Stimulated activated CD8-positive, alpha-beta memory T cell treated with anti-CD3 and anti-CD28 coated beads, Interleukin-15, amount 100 ng/mL, for 24 hours (primary cell): ENCODE results near the gene CCDC63.
"Not testable (repeated sequence)": the region's sequence is repeated elsewhere in the genome, so short reads cannot be mapped to it uniquely, and the experiment has no call there.

Experiments
- DNase-seq: peaks from one replicate; pipeline ENCODE4 v3.0.0-alpha.2; 2020; ENCODE audit warnings: low read depth

Gene CCDC63

DNA sequence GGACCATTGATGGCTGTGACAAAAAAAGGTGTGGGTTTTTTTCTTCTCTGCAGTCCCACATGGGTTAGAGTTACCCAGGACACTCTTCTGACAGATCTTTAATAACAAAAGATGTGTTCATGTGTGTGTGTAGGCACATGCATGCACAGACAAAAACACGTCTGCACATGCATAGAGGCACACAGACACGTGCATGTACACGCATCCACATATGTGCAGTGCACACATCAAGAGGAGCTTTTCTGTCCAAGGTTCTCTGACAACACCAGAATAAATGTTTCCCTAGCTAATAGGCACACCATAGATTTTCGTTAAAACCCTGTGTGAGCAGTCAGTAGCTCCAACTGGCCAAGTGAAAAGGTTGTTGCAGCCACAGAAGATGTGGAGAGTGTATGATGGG, 76.4 kb downstream of the CCDC63 start:
- DNase-seq = no peak

DNA sequence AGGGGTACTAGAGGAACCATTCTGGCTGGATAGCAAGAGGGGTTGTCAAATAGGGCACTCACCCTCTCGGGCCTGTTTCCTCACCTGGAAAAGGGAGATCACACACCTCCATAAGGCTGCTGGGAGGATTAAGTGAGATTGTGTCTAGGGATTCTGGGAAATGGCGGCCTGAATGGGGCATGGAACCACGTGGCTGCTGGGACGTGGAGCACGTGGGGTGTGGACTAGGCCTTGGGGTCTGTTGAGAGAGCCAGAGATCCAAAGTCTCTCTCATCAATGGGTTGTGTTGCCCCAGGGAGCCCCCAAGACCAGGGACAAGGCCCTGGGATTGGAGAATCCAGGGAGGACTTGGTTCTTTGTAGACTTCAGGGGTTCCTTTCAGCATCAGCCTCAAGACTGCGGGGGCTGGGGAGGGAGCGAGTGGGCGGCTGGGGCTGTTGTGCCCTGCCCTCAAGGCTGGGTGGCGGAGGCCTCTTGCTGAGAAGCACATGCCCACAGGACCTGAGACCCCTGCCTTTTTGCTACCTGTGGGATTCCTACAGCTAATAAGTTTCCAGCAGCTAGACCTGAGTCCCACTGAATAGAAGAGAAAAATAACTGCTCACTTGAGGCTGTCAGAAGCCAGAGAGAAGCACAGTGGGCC, 77.0 kb downstream of the CCDC63 start:
- no peak for DNase-seq

DNA sequence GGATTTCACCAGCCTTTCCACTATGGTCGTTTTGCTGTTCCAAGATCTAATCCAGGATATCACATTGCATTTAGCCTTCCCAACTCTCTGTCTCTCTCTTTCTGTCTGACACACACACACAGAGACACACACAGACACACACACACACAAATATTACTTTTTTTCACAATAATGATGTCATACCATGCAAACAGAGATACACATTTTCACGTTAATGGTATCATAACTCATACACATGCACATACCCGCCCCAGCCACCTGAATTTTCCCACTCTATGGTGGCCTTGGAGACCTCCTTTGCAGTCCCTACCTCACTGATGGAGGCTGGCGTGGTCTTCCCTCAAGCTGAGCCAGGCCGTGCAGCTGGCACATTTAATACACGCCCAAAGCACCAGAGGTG, 80.8 kb downstream of the CCDC63 start:
- no peak for DNase-seq

DNA sequence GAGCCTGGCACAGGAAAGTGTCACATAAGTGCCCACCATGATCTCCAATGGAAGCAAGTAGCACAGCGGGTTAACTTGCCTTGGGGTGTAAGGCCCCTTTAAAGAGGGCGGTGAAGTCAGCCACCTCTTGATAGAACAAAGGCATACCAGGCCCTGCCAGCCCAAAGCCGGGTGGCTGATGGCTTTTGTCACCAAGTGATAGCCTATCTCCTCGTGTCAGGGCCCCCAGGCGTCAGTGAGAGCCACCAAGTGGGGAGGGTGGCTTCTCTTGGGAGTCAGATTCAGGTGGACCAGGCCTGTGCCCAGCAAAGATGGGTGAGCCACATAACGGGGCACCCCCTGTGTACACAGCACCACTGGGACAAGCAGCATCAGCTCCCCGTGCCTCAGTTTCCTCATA, 81.9 kb downstream of the CCDC63 start:
- no peak for DNase-seq

DNA sequence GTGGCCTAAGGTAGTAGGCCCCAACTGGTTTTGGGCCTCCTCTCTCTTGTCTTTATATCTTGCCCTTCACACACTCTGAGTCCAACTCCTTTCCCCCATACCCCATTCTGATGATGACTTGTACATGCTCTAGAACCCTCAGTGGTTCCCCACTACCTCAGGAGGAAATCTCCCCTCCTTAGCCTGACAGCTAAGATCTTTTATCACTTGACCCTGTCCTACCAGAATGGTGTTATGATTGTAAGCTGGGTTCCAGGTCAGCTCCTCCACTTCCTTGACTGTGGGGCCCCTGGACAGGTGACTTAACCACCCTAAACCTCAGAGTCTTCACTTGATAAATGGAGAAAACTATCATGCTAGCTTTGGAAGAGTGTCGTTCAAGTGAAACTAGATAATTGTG, 83.0 kb downstream of the CCDC63 start:
- DNase-seq = no peak

DNA sequence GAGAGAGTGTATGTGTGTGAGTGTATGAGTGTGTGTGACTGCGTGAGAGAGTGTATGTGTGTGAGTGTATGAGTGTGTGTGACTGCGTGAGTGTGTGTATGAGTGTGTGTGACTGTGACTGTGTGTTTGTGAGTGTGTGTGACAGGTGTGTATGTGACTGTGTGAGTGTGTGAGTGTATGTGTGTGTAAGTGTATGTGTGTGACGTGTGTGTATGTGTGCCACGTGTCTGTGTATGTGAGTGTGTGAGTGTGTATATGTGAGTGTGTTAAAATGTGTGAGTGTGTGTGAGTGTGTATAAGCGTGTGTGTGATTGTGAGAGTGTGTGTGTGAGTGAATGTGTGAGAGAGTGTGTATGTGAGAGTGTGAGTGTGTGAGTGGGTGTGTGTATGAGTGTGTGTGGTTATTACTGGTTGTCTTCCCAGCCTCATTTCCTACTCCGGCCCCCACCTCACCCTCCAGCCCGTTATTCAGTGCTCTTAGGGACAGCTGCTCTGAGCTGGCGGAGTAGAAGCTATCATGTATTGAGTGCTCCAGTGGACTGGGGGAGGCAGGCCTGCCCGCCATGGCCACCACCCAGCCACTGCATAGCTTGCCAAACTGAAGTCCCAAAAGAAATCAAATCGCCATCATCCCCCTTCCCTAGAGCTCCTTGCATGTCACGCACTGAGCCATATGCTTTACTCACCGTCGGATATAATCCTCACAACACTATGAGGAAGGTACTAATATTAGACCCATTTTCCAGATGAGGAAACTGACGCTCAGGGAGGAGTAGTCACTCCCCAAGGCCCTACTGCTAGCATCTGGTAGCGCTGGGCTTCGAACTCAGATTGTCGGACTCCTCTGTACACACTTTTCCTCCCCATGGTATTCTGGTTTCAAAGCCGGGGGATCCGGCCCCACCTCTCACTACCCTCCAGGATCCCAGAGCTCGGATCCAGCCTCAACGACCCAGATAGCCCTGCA, 83.8 kb downstream of the CCDC63 start:
- no peak for DNase-seq

DNA sequence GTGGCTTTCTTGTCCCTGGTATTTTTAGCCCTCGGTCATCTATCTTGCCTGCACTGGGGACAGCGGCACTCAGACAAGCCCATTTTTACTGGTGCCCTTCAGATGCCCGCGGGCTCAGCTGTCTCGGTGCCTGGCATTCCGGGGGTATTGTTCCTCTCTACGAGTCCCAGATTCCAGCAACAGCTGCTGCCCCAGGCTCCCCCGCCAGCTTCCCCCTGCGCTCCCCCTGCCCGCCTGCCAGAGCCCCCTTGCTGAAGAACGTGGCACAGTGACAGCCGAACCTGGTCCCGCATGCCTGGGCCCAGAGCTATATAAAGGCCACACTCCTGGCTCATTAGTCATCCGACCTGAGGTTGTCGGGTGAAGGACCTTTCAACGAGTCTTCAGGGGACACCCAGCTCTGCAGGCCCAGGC, 84.5 kb downstream of the CCDC63 start:
- no peak for DNase-seq

DNA sequence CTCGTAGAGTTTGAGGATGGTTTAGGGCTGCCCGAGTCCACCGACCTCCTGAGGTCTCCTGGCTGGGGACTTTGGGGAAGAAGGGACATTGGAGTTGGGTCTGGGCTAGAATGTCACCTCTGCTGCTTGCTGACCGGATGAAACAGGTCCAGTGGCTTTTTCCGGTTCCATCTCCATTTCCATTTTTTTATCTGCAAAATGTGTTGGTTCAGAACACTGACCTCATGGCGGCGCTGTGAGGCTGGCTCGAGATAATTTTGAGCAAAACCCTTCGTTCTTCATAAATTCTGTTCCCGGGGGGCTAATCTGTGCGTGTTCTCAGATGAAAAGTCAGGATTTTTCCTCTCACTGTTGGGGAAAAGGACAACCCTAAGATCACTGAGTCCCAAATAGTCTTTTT, 85.3 kb downstream of the CCDC63 start:
- no peak for DNase-seq

DNA sequence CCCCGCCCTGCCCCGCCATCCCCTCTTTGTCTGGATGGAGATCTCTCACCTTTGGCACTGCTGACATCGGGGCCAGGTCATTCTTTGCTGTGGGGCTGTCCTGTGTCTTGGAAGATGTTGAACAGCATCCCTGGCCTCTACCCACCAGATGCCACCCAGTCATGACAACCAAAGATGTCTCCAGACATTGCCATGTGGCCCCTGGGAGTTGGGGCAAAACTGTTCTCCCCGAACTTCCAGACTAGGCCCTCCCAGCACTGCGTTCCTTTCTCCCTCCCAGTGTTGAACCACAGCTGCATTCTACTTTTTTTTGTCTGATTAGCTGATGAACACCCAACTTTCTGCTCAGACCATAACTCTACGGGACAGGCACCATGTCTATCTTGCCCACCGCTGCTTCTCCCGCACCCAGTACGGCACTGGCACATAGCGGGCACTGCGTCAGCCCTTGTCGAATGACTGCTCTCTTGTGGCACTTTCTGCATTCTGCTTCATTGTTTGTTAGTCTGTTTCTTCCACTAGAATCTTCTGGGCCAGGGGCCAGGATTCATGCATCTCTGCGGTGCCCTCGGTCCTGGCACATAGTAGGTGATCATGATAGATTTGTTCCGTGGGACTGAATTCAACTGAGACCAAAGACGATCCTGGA, 86.7 kb downstream of the CCDC63 start:
- no peak for DNase-seq

DNA sequence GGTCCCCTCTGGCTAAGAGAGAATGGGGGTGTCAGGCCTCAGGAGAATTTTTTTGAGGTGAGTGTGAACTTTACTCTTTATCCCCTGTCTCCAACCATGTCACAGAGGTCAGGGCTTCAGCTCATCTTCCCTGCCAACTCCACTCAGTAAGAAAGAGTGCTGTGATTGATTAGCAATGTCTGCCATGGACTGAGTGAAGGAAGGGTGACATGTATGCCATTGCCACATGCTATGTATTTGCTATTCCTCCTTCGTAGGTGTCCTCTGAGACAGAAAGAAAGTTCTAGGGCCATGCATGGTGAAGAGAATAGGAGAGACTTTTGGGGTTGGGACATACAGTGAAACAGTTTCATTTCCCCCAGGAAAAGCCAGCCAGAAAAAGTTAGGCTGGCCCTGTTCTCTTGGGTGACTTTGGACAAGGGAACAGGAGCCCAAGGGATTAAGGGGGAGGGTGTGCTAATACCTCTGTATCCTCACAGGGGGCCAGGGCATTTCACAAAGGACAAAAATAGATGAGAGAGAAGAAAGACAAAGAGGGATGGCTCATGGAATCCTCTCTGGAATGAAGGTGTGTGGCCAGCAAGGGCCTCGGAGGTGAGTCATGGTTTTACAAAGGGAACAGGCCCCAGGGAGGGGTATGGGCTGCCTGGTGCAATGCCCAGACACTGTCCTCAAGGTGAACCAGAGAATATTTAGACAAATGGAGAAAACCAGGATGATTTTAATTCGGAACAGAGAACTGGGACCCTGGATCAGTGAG, 87.5 kb downstream of the CCDC63 start:
- DNase-seq = no peak

DNA sequence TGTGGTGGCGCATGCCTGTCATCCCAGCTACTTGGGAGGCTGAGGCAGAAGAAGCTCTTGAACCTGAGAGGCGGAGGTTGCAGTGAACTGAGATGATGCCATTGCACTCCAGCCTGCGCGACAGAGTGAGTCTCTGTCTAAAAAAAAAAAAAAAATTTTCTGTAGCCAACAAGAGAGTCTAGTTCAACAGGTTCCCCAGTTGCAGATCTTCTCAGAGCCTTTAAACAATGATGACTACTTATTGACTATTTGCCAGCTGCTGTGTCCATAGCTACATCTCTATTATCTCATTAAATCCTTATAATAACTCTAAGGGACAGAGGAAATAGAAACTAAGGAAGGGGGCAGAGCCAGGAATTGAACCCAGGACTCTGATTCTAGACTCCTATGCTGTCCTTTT, 88.8 kb downstream of the CCDC63 start:
- DNase-seq = no peak

DNA sequence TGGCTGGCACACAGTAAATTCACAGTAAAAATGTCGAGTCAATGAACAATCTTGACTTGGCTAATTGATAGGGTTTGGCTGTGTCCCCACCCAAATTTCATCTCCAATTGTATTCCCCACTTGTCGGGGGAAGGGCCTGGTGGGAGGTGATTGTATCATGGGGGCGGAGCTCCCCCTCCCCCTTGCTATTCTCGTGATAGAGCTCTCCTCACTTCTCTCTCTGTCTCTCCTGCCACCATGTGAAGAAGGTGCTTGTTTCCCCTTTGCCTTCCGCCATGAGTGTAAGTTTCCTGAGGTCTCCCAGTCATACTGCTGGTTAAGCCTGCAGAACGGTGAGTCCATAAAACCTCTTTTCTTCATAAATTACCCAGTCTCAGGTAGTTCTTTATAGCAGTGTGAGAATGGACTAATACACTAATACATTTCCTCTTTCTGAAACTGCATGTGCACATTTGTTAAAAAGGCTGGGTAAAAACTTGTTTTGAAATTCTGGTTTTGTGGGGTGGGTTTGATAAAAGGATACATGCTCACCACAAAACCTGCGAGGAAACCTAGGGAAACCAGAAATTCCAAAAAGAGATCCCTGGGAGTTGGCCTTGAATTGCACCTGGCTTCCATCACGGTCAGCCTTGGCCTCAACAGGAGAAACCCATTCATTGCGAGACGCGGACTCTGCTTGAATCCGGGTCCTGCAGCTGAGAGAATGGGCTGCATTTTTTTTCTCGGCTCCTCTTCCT, 89.7 kb downstream of the CCDC63 start:
- no peak for DNase-seq

DNA sequence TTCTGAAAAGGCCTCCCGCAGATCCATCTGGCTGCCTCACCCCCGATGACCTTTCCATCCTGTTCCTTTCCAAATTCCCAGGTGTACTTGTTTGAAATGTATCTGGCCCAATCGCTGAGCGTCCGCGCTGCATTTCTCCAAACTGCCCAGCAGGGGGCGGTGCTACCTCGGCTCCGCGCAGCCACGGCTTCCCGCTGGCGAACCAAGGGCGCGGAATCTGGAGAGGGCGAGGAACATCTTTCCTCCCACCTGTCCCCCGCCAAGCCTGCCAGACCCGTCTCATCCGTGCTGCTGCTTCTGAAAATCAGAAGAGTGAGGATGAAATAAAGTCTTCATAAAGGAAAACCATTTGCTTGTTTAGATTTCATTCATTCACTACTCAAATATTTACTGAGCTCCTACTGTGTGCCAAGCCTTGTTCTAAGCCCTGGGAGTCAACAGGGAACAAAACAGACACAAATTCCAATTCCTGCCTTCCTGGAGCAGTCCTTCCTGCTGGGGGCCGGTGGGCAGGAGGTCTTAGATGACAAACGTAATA, 90.4 kb downstream of the CCDC63 start:
- DNase-seq = peak; percentile 46

DNA sequence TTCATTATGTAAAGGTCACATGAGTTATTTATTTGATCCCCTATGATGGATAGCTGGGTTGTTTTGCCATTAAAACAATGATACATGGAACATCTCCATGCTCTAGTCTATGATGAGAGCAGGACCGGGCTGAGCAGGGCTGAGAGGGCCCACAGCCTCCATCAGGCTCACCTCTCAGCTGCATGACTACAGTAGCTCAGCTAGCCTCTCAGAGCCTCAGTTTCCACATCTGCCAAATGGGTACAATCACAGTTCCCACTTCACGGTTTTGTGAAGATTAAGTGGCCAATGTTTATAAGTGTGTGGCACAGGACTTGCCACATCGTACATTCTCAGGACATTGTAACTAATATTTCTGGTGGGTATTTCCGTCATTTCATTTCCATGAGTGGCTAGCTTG, 93.5 kb downstream of the CCDC63 start:
- DNase-seq = no peak

DNA sequence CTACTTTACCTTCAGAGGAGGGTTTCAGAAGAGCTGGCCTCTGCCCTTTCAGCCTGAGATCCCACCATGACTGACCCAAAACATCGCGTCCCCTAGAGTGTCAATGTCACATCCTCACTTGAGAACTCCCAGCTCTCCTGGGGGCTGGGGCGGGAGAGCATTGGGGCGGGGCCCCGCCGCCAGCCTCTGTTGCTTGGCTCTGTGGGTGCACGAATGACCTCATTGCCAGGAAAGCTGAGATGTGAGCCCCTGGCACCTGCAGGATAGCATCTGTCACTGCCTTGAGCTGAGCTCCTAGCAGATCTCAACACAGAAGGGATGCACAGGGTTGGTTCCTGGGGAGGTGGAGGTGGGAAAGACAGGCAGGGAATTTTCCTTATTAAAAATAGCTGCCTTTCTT, 94.1 kb downstream of the CCDC63 start:
- no peak for DNase-seq

DNA sequence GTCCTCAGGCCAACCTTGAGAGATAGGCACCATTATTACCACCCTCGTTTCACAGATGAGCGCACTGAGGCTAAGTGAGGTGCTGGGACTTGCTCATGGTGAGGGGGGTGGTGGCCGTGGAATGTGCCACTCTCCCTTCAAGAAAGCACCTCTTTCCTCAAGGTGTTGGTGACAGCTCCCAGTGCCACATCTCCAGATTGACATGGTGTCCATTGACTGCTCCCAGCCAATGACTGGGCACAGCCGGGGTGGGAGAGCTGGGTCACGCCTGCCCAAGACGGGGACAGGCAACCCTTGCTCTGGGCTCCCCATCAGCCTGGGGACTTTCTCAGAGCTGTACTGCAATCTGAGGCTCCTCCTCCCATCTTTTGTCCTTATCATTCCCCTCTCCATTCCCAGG, 94.6 kb downstream of the CCDC63 start:
- no peak for DNase-seq

DNA sequence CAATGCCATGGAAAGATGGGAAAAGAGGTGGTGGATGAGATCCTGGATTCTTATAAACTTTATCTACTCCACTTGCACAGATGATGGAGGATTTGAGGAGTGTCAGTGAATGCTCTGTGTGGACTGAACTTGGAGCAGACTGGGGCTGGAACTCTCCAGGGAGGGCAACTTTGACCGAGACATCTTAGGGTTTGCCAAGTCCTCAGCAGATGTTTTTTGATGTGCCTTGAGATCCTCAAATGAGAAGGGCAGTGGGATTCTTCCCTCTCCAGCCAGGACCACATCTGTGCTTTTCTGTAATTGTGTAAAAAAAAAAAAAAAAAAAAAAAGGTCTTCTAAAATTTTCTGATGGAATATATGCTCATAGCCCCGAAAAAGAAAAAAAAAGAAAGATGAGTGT, 96.6 kb downstream of the CCDC63 start:
- DNase-seq = no peak

DNA sequence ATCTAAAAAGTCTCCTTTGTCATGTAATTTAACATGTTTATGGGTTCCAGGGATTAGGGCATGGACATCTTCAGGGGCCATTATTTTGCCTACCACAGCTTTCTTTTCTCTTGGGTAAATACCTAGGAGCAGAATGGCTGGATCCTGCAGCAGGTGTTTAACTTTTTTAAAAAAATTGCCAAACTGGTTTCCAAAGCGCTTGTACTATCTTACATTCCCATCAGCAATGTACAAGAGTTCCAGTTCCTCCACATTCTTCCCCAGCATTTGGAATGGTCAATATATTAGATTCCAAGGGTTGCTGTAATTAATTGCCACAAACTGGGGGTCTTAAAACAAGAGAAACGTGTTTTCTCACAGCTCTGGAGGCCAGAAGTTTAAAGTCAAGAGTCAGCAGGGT, 101.3 kb downstream of the CCDC63 start:
- DNase-seq = no peak

DNA sequence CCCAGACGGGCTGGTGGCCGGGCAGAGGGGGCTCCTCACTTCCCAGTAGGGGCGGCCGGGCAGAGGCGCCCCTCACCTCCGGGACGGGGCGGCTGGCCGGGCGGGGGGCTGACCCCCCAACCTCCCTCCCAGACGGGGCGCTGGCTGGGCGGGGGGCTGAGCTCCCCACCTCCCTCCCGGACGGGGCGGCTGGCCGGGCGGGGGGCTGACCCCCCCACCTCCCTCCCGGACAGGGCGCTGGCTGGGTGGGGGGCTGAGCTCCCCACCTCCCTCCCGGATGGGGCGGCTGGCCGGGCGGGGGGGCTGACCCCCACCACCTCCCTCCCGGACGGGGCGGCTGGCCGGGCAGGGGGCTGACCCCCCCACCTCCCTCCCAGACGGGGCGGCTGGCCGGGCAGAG, 103.7 kb downstream of the CCDC63 start:
- not testable (repeated sequence) for DNase-seq

DNA sequence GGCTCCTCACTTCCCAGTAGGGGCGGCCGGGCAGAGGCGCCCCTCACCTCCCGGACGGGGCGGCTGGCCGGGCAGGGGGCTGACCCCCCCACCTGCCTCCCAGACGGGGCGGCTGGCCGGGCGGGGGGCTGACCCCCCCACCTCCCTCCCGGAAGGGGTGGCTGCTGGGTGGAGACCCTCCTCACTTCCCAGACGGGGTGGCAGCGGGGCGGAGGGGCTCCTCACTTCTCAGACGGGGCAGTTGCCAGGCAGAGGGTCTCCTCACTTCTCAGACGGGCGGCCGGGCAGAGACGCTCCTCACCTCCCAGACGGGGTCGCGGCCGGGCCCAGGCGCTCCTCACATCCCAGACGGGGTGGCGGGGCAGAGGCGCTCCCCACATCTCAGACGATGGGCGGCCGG, 104.1 kb downstream of the CCDC63 start:
- DNase-seq = not testable (repeated sequence)
